ENCODE data around the gene KLF15.
"Not testable (repeated sequence)": the region's sequence is repeated elsewhere in the genome, so short reads cannot be mapped to it uniquely, and the experiment has no call there.

KLF15 gene

DNA sequence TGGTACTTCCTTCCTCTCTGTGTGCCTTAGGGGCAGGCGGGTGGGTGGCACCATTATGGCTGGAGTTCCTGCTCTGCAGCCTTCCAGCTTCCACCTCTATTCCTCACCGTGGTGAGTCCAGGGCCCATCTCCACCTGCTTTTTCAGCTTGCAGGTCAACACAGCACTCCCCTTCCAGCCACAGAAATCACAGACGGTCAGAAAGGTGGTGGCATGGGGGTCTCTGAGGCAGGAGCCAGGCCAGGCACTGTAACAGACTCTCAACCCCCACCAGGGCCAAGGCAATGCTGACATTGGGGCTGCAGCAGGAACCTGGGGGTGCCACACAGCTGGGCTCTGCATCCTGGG lies 16.6 kb downstream of the KLF15 start:
- no peak overlapping the region for H3K4me3 ChIP-seq (ENCODE audit: low read depth, low read length)
- TF ChIP-seq, protein P1, sequence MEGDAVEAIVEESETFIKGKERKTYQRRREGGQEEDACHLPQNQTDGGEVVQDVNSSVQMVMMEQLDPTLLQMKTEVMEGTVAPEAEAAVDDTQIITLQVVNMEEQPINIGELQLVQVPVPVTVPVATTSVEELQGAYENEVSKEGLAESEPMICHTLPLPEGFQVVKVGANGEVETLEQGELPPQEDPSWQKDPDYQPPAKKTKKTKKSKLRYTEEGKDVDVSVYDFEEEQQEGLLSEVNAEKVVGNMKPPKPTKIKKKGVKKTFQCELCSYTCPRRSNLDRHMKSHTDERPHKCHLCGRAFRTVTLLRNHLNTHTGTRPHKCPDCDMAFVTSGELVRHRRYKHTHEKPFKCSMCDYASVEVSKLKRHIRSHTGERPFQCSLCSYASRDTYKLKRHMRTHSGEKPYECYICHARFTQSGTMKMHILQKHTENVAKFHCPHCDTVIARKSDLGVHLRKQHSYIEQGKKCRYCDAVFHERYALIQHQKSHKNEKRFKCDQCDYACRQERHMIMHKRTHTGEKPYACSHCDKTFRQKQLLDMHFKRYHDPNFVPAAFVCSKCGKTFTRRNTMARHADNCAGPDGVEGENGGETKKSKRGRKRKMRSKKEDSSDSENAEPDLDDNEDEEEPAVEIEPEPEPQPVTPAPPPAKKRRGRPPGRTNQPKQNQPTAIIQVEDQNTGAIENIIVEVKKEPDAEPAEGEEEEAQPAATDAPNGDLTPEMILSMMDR (IDR thresholded peaks at IDR 0.05; ENCODE audit: low read depth, low read length): no peak

DNA sequence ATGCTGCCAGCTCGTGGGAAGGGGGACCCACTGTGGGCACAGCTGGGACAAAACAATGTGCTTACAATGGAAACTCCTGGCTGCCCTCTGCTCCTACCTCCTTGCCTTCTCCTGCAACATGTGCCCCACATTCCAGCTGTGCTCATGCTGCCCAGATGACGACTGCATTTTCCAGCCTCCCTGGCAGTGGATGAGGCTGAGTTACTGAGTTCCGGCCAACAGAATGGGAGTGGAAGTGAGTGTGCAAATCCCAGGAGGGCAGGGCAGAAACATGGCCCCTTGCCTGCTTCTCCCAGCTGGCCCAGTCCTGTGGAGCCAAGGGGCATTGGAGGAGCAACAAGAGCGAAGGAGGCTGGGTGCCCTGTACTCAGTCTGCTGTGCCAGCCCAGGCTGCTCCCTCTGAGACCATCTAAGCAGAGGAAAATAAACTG lies 17.1 kb downstream of the KLF15 start:
- TF ChIP-seq, protein P1 (IDR thresholded peaks at IDR 0.05; ENCODE audit: low read depth, low read length): no peak
- no peak overlapping the region for H3K4me3 ChIP-seq (ENCODE audit: low read depth, low read length)

DNA sequence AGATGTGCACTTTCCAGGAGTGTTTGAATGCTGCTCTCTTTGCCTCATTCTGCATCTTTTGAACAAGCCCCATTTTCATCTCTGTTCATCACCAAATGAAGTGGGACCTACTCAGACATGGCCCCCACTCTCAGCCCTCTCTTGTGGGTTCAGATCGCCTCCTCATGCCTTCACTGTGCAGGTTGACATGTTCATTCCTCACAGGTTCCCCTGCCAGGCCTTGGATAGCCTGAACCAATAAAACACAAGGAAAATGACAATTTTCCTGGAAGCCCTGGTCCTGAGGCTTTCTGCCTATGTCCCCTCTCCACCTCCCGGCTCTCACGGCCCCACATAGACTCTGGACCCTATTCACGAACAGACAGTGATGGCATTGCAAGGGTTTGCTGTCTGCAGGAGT lies 17.7 kb downstream of the KLF15 start:
- TF ChIP-seq, protein P1 (IDR thresholded peaks at IDR 0.05; ENCODE audit: low read depth, low read length): no peak

DNA sequence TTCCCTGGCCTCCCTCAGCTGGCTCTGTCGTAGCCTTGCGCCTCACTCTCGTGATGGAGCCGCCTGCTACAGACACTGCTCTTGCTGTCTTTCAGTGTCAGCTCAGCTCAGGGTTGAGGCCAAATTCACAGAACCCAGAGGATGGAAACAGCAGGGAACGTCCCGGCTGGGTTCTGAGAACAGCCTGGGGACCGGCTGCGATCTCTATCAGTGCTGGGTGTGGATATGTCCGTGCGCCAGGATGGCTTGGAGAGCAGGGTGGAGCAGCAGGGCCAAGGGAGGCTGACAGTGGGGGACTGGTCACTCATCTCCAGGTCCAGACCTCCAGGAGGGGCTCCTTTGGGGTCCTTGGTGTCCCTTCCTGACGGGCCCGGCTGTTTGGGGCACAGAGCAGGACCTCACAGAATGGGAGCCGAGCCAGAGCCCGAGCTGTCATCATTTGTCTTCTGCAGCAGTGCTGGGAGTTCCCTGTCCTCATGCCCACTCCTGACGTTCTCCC lies 18.4 kb downstream of the KLF15 start:
- no peak overlapping the region for H3K4me3 ChIP-seq (ENCODE audit: low read depth, low read length)
- TF ChIP-seq, protein P1 (IDR thresholded peaks at IDR 0.05; ENCODE audit: low read depth, low read length): no peak

More for the DNA sequence above, 17.7 kb downstream of the KLF15 start:
- H3K4me3 ChIP-seq (ENCODE audit: low read depth, low read length): no peak overlapping the region

DNA sequence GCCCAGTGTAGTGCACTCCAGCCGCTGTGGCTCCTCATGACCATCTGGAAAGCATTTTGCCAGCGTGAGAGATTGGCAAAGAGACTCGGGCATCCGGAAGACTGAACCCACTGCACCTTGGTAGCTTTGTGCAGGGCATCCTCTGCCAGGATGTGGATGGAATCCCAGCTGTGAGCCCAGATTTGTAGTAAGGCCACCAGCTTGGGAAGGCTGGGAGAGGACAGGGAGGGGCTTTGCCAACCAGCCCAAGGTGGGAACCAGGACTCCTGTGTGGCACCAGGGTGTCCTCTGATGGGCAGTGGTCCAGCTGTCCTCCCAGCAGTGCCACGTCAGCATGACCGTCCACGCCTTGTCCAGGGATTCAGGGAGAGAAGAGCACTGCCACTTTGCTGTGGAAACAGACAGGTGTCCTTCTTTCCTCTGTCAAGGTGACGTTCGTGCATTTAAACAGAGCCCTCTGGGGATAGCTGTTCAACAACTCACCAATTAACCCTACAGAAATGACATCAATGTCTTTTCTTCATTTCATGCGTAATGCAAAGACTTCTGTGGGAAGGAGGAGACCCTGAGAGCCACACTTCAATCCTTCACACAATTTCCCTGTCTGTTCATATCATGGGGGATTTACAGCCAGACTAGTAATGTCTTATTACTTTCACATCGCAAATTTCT lies 19.1 kb downstream of the KLF15 start:
- TF ChIP-seq, protein P1 (IDR thresholded peaks at IDR 0.05; ENCODE audit: low read depth, low read length): no peak
- H3K4me3 ChIP-seq (ENCODE audit: low read depth, low read length): no peak overlapping the region

DNA sequence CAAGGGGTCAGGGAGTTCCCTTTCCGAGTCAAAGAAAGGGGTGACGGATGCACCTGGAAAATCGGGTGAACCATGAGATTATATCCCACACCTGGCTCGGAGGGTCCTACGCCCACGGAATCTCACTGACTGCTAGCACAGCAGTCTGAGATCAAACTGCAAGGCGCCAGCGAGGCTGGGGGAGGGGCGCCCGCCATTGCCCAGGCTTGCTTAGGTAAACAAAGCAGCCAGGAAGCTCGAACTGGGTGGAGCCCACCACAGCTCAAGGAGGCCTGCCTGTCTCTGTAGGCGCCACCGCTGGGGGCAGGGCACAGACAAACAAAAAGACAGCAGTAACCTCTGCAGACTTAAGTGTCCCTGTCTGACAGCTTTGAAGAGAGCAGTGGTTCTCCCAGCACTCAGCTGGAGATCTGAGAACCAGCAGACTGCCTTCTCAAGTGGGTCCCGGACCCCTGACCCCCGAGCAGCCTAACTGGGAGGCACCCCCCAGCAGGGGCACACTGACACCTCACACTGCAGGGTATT lies 25.3 kb downstream of the KLF15 start:
- H3K4me3 ChIP-seq (ENCODE audit: low read depth, low read length): not testable (repeated sequence)

DNA sequence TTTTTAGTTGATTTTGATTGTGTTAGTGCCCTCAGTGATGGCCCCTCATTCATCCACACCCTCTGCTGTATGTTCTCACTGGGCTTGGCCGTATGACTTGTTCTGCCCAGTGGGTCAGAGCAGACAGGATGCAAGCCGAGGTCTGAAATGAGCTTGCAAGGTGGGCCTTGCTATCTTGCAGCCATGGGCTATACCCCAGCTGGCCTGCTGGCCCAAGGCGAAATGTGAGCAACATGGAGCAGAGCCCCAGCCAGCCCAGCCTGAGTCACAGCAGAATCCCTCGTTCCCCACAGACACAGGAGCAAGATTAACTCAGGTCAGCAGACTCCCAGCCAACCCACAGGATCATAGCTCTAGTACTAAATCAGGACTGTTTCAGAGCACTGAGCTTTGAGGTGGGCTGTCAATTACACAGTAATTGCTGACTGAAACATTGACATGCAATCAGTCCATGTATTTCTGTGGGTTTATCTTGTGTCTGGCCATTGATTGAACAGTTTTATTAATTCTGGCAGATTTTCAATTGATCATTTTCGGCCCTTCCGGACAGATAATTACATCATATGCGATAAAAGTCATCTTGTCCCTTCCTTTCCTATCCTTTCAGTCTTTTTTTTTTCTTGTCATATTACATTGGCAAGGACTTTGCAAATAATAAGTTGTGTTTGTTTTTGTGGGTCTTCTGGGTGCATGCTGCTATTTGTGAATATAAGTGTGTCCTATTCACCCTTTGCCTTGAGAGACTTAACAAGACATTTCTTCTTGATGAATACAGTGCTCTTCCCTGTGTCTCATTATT lies 27.1 kb downstream of the KLF15 start:
- no peak overlapping the region for H3K4me3 ChIP-seq (ENCODE audit: low read depth, low read length)
- TF ChIP-seq, protein P1 (IDR thresholded peaks at IDR 0.05; ENCODE audit: low read depth, low read length): no peak
